Neural cell (in vitro differentiated cells): ENCODE data around the gene GRWD1. TPM values are rescaled to one million over a fixed set of nuclear protein-coding genes. Genes with fewer than 3 reads are reported as not detected.

Source experiments
- H2AFZ ChIP-seq: fragments of 200-600, 300-800 bp; sonication (generic), shearing (Covaris generic); 2 replicates; pipeline ENCODE4 v1.6.0; 2014; ENCODE audit warnings: low read depth, mild to moderate bottlenecking, antibody characterized with exemption, low read length, moderate library complexity
- H3F3A ChIP-seq: fragments of 200-600 bp; shearing (Covaris generic); 2 replicates; pipeline ENCODE4 v1.6.1; 2016; ENCODE audit warnings: mild to moderate bottlenecking, moderate library complexity, mixed read lengths, antibody characterized with exemption, low read length; ENCODE audit not compliant: insufficient read depth, poor library complexity, severe bottlenecking
- H3K27ac ChIP-seq: fragments of 200-600, 300-800 bp; sonication (generic), shearing (Covaris generic); 2 replicates; pipeline ENCODE4 v1.5.1; 2014; ENCODE audit warnings: mild to moderate bottlenecking, low read length, moderate library complexity
- H3K27me3 ChIP-seq: fragments of 300-800, 200-600 bp; sonication (generic), shearing (Covaris generic); 2 replicates; pipeline ENCODE4 v1.6.0; 2014; ENCODE audit warnings: mild to moderate bottlenecking, low read depth, low read length, moderate library complexity; ENCODE audit not compliant: insufficient read depth
- H3K36me3 ChIP-seq: fragments of 300-800, 200-600 bp; sonication (generic), shearing (Covaris generic); 2 replicates; pipeline ENCODE4 v1.5.1; 2014; ENCODE audit warnings: mild to moderate bottlenecking, antibody characterized with exemption, low read length, moderate library complexity; ENCODE audit not compliant: insufficient read depth
- H3K4me2 ChIP-seq: fragments of 300-800, 200-600 bp; sonication (generic), shearing (Covaris generic); 2 replicates; pipeline ENCODE4 v1.6.0; 2014; ENCODE audit warnings: mild to moderate bottlenecking, low read length
- H3K4me3 ChIP-seq: fragments of 300-800, 200-600 bp; sonication (generic), shearing (Covaris generic); 2 replicates; pipeline ENCODE4 v1.5.1; 2014; ENCODE audit warnings: mild to moderate bottlenecking, low read length, moderate library complexity
- H3K79me2 ChIP-seq: fragments of 200-600 bp; shearing (Covaris generic); replicated peaks from 2 replicates; pipeline ENCODE4 v1.6.0; 2014; ENCODE audit warnings: mild to moderate bottlenecking, low read length, moderate library complexity; ENCODE audit not compliant: insufficient read depth
- H3K9ac ChIP-seq: fragments of 300-800, 200-600 bp; sonication (generic), shearing (Covaris generic); 2 replicates; pipeline ENCODE4 v1.6.1; 2016; ENCODE audit warnings: mild to moderate bottlenecking, low read length, mixed read lengths
- H3K9me2 ChIP-seq: fragments of 200-600 bp; shearing (Covaris generic); 2 replicates; pipeline ENCODE4 v1.6.1; 2016; ENCODE audit warnings: mild to moderate bottlenecking, low read length, mixed read lengths; ENCODE audit not compliant: insufficient read depth
- H3K9me3 ChIP-seq: fragments of 200-600, 300-800 bp; sonication (generic), shearing (Covaris generic); 2 replicates; pipeline ENCODE4 v1.6.1; 2016; ENCODE audit warnings: mild to moderate bottlenecking, mixed run types, low read length, moderate library complexity, mixed read lengths
- H4K20me1 ChIP-seq: fragments of 200-600 bp; shearing (Covaris generic); 2 replicates; pipeline ENCODE4 v1.6.1; 2016; ENCODE audit warnings: mild to moderate bottlenecking, mixed run types; ENCODE audit not compliant: insufficient read depth
- EP300 ChIP-seq: fragments of 450-650 bp; conservative IDR thresholded peaks from 2 replicates; pipeline ENCODE4 v1.6.1; 2014; ENCODE audit warnings: antibody characterized with exemption, mild to moderate bottlenecking, moderate library complexity; ENCODE audit not compliant: poor library complexity, severe bottlenecking
- EZH2 ChIP-seq: fragments of 200-600, 300-800 bp; shearing (Covaris generic), sonication (generic); IDR thresholded peaks from 2 replicates; pipeline ENCODE4 v1.6.1; 2014; ENCODE audit warnings: antibody characterized with exemption, low read length, borderline replicate concordance, mild to moderate bottlenecking; ENCODE audit not compliant: insufficient read depth, poor library complexity, severe bottlenecking
- MXI1 ChIP-seq: fragments of 450-650 bp; conservative IDR thresholded peaks from 2 replicates; pipeline ENCODE4 v1.6.1; 2014; ENCODE audit warnings: antibody characterized with exemption, mild to moderate bottlenecking; ENCODE audit not compliant: poor library complexity, severe bottlenecking
- POLR2AphosphoS5 ChIP-seq: IDR thresholded peaks from 2 replicates; pipeline ENCODE4 v1.6.1; 2012
- RAD21 ChIP-seq: fragments of 450-650 bp; conservative IDR thresholded peaks from 2 replicates; pipeline ENCODE4 v1.6.1; 2014; ENCODE audit warnings: antibody characterized with exemption, mild to moderate bottlenecking, moderate library complexity
- REST ChIP-seq: IDR thresholded peaks from 2 replicates; pipeline ENCODE4 v1.6.1; 2012; ENCODE audit warnings: borderline replicate concordance
- SMC3 ChIP-seq: fragments of 450-650 bp; conservative IDR thresholded peaks from 2 replicates; pipeline ENCODE4 v1.6.1; 2014; ENCODE audit warnings: antibody characterized with exemption, mild to moderate bottlenecking, moderate library complexity; ENCODE audit not compliant: poor library complexity
- TAF1 ChIP-seq: IDR thresholded peaks from 2 replicates; pipeline ENCODE4 v1.6.1; 2012; ENCODE audit warnings: low read depth
- polyA plus RNA-seq: library from polyadenylated mRNA; depleted of rRNA; stranded (reverse); fragments of >200 nt; gene quantifications from 2 replicates; pipeline ENCODE4 v1.2.3, GENCODE V29; 2014
- TF ChIP-seq, protein P1 (sequence below): fragments of 450-650 bp; IDR thresholded peaks from 2 replicates; pipeline ENCODE4 v1.5.1; 2014; ENCODE audit warnings: antibody characterized with exemption, mild to moderate bottlenecking, moderate library complexity; ENCODE audit not compliant: poor library complexity, severe bottlenecking

The GRWD1 gene
- polyA plus RNA-seq, 1 donor from 2014 or later: 11.8 TPM

DNA sequence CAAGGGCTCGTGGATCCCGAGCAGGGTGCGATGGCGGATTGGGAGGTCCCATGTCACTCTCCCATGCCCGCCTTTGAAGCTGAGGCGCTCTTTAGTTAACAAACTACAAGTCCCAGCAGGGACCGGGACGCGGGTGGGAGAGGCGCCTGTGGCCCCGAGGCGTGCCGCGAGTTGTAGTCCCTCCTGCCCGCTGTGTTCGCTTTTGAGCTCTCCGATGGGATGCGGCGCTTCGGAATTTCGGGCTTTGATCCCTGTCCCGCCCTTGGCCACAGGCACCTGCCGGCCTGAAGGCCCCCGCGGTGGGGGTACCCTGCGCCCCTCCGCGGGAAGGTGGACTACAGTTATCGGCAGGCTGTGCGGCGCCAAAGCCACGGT is 34.4 kb downstream of the GRWD1 start:
- no peak overlapping the region for H3K4me2 ChIP-seq
- H4K20me1 ChIP-seq: no peaks in the 10 kb centered on the region
- H3K27me3 ChIP-seq: no peaks in the 10 kb centered on the region
- no peaks in the 10 kb centered on the region for H3K9me3 ChIP-seq
- H3F3A ChIP-seq: no peaks in the 10 kb centered on the region
- no peak overlapping the region for H3K27ac ChIP-seq
- no peak overlapping the region for H3K9ac ChIP-seq
- TF ChIP-seq EZH2: no peak
- TF ChIP-seq, protein P1, sequence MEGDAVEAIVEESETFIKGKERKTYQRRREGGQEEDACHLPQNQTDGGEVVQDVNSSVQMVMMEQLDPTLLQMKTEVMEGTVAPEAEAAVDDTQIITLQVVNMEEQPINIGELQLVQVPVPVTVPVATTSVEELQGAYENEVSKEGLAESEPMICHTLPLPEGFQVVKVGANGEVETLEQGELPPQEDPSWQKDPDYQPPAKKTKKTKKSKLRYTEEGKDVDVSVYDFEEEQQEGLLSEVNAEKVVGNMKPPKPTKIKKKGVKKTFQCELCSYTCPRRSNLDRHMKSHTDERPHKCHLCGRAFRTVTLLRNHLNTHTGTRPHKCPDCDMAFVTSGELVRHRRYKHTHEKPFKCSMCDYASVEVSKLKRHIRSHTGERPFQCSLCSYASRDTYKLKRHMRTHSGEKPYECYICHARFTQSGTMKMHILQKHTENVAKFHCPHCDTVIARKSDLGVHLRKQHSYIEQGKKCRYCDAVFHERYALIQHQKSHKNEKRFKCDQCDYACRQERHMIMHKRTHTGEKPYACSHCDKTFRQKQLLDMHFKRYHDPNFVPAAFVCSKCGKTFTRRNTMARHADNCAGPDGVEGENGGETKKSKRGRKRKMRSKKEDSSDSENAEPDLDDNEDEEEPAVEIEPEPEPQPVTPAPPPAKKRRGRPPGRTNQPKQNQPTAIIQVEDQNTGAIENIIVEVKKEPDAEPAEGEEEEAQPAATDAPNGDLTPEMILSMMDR: no peak
- TF ChIP-seq MXI1: no peak
- TF ChIP-seq SMC3: no peak
- TF ChIP-seq POLR2AphosphoS5: no peak
- no peak for TF ChIP-seq RAD21
- no peak for TF ChIP-seq REST
- no peak for TF ChIP-seq TAF1
- no peak for TF ChIP-seq EP300
- H3K79me2 ChIP-seq: no peaks in the 10 kb centered on the region
- no peak overlapping the region for H3K4me3 ChIP-seq
- no peaks in the 10 kb centered on the region for H3K36me3 ChIP-seq
- no peak overlapping the region for H2AFZ ChIP-seq
- no peaks in the 10 kb centered on the region for H3K9me2 ChIP-seq

- H3K9me3 ChIP-seq: no peaks in the 10 kb centered on the region
- no peaks in the 10 kb centered on the region for H3K79me2 ChIP-seq
- H3K36me3 ChIP-seq: no peaks in the 10 kb centered on the region
- no peaks in the 10 kb centered on the region for H3K27me3 ChIP-seq
- no peak overlapping the region for H3K4me3 ChIP-seq
- no peaks in the 10 kb centered on the region for H3K9me2 ChIP-seq
- no peak overlapping the region for H3K27ac ChIP-seq
- H3K9ac ChIP-seq: no peak overlapping the region
- H4K20me1 ChIP-seq: no peaks in the 10 kb centered on the region
- H2AFZ ChIP-seq: no peak overlapping the region
- H3F3A ChIP-seq: no peaks in the 10 kb centered on the region
- H3K4me2 ChIP-seq: no peak overlapping the region
- no peak for TF ChIP-seq TAF1
- no peak for TF ChIP-seq EP300
- peak; percentile 19 for TF ChIP-seq POLR2AphosphoS5
Observed at GRCh38 chr19:48480558-48481500, 35.0 kb downstream of the GRWD1 start.
